ENCODE measurements around the gene COL4A4. TPM values are rescaled to one million over a fixed set of nuclear protein-coding genes. Genes with fewer than 3 reads are reported as not detected.

COL4A4 gene
- total RNA-seq, 4 donors from 2014 or later, result 1.5 to 4.6 (median 2.6) TPM

GRCh38 chr2:226999661-227000060, 164.3 kb downstream of the COL4A4 start:
- H3K4me1 ChIP-seq, result no peaks in the 10 kb centered on the region
- in situ Hi-C loops (cut with MboI; ENCODE audit: low pct_ligation_motif_present in 1 of 4, low pct_unique_long_range_greater_than_20kb in 1 of 4, low sequenced_read_pairs in 3 of 4), result loop anchor here in 3 of 4 donors (25.0 kb wide), 4 partner anchors 187 to 1712 kb away; no protein-coding TSS in a partner anchor
- DNase-seq, result no peak
- H3K4me3 ChIP-seq, result no peak overlapping the region
- H3K36me3 ChIP-seq, result no peaks in the 10 kb centered on the region
- intact Hi-C loops (cut with DNase I; ENCODE audit: low total_unique reads), result no loop called here
- WGBS, 2 donors (ENCODE audit: low coverage in 1 of 2), result 87 to 100% methylated on average over 2 of the region's 2 CpGs
- H3K9me3 ChIP-seq, result no peaks in the 10 kb centered on the region
- TF ChIP-seq POLR2AphosphoS5 (IDR thresholded peaks at IDR 0.05) (no peak), POLR2A (IDR thresholded peaks at IDR 0.05) (no peak)
- no peak overlapping the region for H3K27ac ChIP-seq
- H3K27me3 ChIP-seq, result no peaks in the 10 kb centered on the region

GRCh38 chr2:226995625-226996041, 168.4 kb downstream of the COL4A4 start:
- no peaks in the 10 kb centered on the region for H3K36me3 ChIP-seq
- H3K27me3 ChIP-seq, result no peaks in the 10 kb centered on the region
- intact Hi-C loops (cut with DNase I; ENCODE audit: low total_unique reads), result no loop called here
- peak; percentile 13 for DNase-seq
- no peak overlapping the region for H3K27ac ChIP-seq
- H3K4me1 ChIP-seq, result no peaks in the 10 kb centered on the region
- no peak overlapping the region for H3K4me3 ChIP-seq
- WGBS, 2 donors (ENCODE audit: low coverage in 1 of 2), result 67% methylated on average over 15 of the region's 15 CpGs; no CpG with 5 or more reads in 1 of the 2 donors
- in situ Hi-C loops (cut with MboI; ENCODE audit: low pct_ligation_motif_present in 1 of 4, low pct_unique_long_range_greater_than_20kb in 1 of 4, low sequenced_read_pairs in 3 of 4), result loop anchor here in 3 of 4 donors (25.0 kb wide), 3 partner anchors 183 to 1333 kb away; no protein-coding TSS in a partner anchor
- H3K9me3 ChIP-seq, result no peaks in the 10 kb centered on the region
- TF ChIP-seq POLR2A (IDR thresholded peaks at IDR 0.05), result no peak
- no peak for TF ChIP-seq EP300 (IDR thresholded peaks at IDR 0.05; ENCODE audit: low read depth)
- TF ChIP-seq CTCF (IDR thresholded peaks at IDR 0.05), result no peak
- TF ChIP-seq POLR2AphosphoS5 (IDR thresholded peaks at IDR 0.05), result no peak

DNA sequence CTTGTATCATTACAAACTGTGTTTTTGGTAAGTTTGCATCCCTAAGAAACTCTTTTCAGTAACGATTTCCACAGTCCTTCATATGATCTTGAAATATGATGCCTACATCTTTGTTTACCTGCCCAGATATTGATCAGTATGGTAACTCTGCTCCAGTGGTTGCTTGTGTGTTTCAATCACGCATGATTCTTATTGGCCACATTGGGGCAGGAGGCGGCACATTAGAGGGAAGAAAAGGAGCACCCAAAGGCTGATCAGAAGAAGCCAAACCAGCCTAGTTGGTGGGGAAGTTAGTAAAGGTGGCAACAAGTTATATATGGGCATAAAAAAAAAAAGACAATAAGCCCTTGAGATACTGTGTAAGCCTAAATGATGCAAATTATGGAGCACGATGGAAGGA, 169.2 kb downstream of the COL4A4 start:
- Histone ChIP-seq H3K9me3 (no peaks in the 10 kb centered on the region), H3K27ac (no peak overlapping the region), H3K27me3 (no peaks in the 10 kb centered on the region), H3K4me3 (no peak overlapping the region), H3K4me1 (no peaks in the 10 kb centered on the region), H3K36me3 (no peaks in the 10 kb centered on the region)
- in situ Hi-C loops (cut with MboI; ENCODE audit: low pct_ligation_motif_present in 1 of 4, low pct_unique_long_range_greater_than_20kb in 1 of 4, low sequenced_read_pairs in 3 of 4) (loop anchor here in 3 of 4 donors (25.0 kb wide), 3 partner anchors 182 to 1332 kb away; no protein-coding TSS in a partner anchor), intact Hi-C loops (cut with DNase I; ENCODE audit: low total_unique reads) (no loop called here)
- TF ChIP-seq CTCF (IDR thresholded peaks at IDR 0.05) (peak in 1 of 5 experiments; percentile 17), POLR2A (IDR thresholded peaks at IDR 0.05) (no peak)
- DNase-seq, result no peak
- WGBS, 2 donors (ENCODE audit: low coverage in 1 of 2), result 90 to 94% methylated on average over 2 to 4 of the region's 4 CpGs

DNA sequence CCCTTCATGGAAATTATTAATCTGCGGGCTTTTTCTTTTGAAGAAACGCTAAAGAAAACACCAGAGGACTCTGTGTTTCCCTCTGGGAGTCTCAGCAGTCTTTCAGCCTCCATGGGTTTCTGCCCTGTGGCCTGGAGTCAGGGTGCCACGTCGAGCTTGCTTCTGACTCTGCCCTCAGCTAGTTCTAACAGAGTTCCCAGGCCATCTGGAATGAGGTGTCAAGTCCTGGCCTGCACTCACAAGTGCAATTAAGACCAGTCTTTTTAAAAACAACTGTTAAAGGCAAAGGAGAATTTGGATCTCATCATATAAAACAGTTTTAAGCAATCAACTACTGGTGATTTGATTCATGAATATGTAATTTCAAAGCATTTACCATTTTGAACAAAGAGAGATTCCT, 170.8 kb downstream of the COL4A4 start:
- Histone ChIP-seq H3K4me3 (no peak overlapping the region), H3K36me3 (no peaks in the 10 kb centered on the region), H3K9me3 (no peaks in the 10 kb centered on the region), H3K27me3 (no peaks in the 10 kb centered on the region), H3K27ac (no peak overlapping the region), H3K4me1 (no peaks in the 10 kb centered on the region)
- in situ Hi-C loops (cut with MboI; ENCODE audit: low pct_ligation_motif_present in 1 of 4, low pct_unique_long_range_greater_than_20kb in 1 of 4, low sequenced_read_pairs in 3 of 4), result loop anchor here in 3 of 4 donors (25.0 kb wide), 3 partner anchors 181 to 1331 kb away; no protein-coding TSS in a partner anchor
- intact Hi-C loops (cut with DNase I; ENCODE audit: low total_unique reads), result no loop called here
- 57 to 83% methylated on average over 2 to 4 of the region's 4 CpGs for WGBS, 2 donors (ENCODE audit: low coverage in 1 of 2)
- no peak for TF ChIP-seq POLR2AphosphoS5 (IDR thresholded peaks at IDR 0.05)
- no peak for TF ChIP-seq POLR2A (IDR thresholded peaks at IDR 0.05)
- DNase-seq, result no peak

GRCh38 chr2:226991663-226992062, 172.3 kb downstream of the COL4A4 start:
- 53 to 78% methylated on average over 2 of the region's 2 CpGs for WGBS, 2 donors (ENCODE audit: low coverage in 1 of 2)
- no peaks in the 10 kb centered on the region for H3K4me1 ChIP-seq
- H3K9me3 ChIP-seq, result no peaks in the 10 kb centered on the region
- intact Hi-C loops (cut with DNase I; ENCODE audit: low total_unique reads) (no loop called here), in situ Hi-C loops (cut with MboI; ENCODE audit: low pct_ligation_motif_present in 1 of 4, low pct_unique_long_range_greater_than_20kb in 1 of 4, low sequenced_read_pairs in 3 of 4) (loop anchor here in 3 of 4 donors (25.0 kb wide), 3 partner anchors 179 to 1329 kb away; no protein-coding TSS in a partner anchor)
- no peak for TF ChIP-seq EP300 (IDR thresholded peaks at IDR 0.05; ENCODE audit: low read depth)
- TF ChIP-seq POLR2AphosphoS5 (IDR thresholded peaks at IDR 0.05), result no peak
- no peak for TF ChIP-seq POLR2A (IDR thresholded peaks at IDR 0.05)
- TF ChIP-seq CTCF (IDR thresholded peaks at IDR 0.05), result no peak
- no peak overlapping the region for H3K4me3 ChIP-seq
- no peak overlapping the region for H3K27ac ChIP-seq
- no peaks in the 10 kb centered on the region for H3K36me3 ChIP-seq
- no peaks in the 10 kb centered on the region for H3K27me3 ChIP-seq
- DNase-seq, result no peak

Data from transverse colon (tissue), 4 donors.